Muscle of back (tissue), 11 donors: ENCODE results near the gene MAP4K1. TPM values are rescaled to one million over a fixed set of nuclear protein-coding genes. Genes with fewer than 3 reads are reported as not detected.
A peak's percentile ranks its signal among the peaks of the same experiment; 100 is the strongest.
"Not testable (repeated sequence)": the region's sequence is repeated elsewhere in the genome, so short reads cannot be mapped to it uniquely, and the experiment has no call there.

Source experiments
- DNase-seq, 3 donors: peaks; one replicate each; pipeline versions ENCODE4 v3.0.0 to v3.0.0-alpha.2; 2013
- polyA plus RNA-seq, 10 donors: library from polyadenylated mRNA; unstranded; fragments of 120-200 nt; gene quantifications; one replicate each; pipeline ENCODE4 v1.2.1, GENCODE V29; 2013; ENCODE audit not compliant: insufficient read length in 10 of 10

The MAP4K1 gene
- polyA plus RNA-seq, 10 donors: 2.7 to 19.2 (median 9.1) TPM

DNA sequence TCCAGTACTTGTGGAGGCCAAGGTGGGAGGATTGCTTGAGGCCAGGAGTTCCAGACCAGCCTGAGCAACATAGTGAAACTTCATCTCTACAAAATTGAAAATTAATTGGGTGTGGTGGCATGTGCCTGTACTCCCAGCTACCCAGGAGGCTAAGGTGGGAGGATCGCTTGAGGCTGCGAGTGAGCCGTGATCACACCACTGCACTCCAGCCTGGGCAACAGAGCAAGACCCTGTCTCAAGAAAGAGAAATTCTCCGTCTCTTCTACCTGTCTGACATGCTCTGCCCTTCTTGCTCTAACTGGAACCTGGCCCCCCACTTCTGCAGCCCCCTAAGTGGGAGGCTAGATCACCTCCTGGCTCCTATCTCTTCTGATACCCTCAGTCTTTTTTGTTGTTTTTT is 8.6 kb upstream of the MAP4K1 start:
- no peak for DNase-seq

DNA sequence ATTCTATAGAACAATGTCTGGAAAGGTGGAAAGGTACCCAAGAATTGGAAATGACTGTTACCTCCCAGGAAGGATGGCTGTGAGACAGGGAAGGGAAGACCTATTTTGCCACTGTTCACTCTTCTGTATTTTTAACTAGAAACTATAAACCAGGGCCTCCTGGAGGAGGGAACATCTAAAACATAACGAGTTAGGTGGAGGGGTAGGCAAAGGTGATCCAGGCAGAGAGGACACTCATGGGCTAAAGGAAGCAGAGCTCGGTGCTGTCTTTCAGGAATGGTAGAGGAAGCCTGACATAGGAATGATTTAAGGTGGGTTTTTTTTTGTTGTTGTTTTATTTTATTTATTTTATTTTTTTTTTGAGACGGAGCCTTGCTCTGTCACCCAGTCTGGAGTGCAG is 7.1 kb upstream of the MAP4K1 start:
- no peak for DNase-seq

DNA sequence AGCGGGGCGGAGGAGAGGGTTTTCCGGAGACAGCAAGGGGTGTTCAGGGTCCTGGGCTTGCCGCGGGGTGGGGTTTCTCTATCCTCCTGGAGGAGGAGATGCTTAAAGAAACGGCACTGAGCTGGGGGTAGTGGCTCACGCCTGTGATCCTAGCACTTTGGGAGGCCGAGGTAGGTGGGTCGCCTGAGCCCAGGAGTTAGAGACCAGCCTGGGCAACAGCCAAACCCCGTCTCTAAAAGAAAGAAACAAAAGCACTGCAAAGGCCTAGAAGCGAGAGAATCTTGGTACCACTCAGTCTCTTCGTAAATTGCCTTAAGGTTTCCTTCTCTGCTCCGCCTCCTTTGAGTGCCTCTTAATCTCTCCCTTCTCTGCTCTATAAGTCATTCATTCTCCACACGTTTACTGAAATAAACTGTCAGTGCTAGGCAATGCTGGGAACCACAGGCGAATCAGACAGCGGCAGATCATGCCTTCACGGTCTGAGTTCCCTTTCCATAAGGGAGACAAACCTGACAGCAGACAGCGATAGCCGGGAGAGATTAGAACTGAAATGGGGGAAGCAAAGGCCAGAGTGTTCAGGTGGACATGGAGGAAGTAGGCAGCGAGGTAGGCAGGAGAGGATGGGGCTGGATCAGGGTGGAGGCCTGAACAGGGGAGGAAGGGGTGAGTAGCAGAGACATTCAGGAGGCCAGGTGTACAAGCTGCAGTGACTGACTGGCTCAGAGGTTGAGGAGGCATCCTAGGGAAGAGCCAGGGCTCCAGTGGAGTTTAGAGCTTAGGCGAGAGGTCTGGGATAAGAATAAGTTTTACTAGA is 1.8 kb upstream of the MAP4K1 start:
- DNase-seq: no peak

DNA sequence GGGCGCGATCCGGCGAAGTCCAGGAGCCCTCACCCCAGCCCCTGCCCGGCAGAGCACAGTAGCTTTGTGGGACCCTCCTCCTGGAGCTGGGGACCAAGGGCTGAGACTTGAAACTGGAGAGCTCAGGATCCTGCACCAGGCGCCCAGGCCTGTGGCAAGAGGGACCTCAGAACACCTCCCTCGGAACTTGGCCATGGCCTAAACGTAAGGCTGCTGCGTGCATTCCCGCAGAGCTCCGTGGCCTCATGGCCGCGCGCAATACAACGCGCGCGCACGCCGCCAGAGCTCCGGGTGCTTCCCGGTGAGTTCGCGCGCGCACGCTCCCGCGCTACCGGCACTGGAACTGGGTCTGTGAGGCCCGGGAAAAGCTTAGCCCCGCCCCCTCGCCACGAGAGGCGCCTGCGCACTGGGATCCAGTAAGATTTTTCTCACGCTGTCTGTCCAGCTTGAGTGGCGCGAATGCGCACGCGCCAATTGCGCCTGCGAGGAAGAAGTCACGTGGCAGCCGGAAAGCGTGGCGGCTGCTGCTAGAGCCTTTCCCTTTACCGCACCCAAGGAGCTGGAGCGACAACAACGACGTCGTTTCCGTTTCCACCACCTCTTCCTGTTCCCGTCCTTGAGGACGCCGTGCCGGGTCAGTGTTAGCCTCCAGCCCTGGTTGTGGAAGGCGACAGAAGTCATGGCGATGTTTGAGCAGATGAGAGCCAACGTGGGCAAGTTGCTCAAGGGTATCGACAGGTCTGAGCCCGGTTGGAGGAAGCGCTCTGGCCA is 1.0 kb upstream of the MAP4K1 start, which contains the start of gene EIF3K:
TSS of gene EIF3K (plus strand) at position 599 of the 771 bp plus-strand sequence. CDS start at position 680, 81 bp downstream.
- DNase-seq: peak; percentile 99 to 100 (median 100)

DNA sequence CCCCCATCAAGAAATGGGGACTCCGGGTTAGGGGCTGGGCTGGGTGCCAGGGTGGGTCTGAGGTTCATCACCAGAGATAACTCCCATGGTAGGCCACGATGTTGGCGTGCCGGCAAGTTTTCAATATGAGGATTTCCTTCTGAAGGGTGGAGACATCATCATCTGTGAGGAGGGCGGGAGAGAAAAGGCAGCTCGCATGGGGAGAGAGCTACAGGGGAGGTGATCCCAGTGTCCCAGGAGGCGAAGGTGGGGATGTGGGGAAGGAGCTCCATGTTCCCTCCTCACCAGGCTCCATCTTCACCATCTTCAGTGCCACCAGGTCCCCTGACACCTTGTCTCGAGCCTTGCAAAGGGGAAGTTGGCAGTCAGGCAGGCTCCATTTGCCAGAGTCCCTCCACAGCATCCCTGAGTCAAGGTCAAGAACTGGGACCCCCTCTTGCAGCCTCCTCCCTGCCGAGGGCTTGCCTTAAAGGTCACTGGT is 430 bp downstream of the MAP4K1 start:
- no peak for DNase-seq

DNA sequence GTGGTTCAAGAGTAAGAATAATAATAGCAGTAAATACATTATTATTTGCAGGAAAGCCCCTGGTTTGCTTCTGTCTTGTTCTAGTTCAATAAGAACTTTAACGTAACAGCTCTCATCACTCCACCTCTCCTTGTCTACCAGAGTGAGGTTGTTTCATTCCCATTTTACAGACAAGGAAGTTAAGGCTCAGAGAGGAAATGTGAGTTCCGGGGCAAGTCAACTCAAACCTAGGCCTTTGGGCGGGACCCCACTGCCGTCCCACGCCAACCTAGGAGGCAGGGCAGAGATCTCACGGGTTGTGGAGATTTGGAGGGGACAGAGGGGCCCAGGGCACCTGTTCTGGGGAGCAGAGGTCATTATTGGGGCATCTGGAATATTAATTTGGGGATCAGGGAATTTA is 1.5 kb downstream of the MAP4K1 start:
- no peak for DNase-seq

DNA sequence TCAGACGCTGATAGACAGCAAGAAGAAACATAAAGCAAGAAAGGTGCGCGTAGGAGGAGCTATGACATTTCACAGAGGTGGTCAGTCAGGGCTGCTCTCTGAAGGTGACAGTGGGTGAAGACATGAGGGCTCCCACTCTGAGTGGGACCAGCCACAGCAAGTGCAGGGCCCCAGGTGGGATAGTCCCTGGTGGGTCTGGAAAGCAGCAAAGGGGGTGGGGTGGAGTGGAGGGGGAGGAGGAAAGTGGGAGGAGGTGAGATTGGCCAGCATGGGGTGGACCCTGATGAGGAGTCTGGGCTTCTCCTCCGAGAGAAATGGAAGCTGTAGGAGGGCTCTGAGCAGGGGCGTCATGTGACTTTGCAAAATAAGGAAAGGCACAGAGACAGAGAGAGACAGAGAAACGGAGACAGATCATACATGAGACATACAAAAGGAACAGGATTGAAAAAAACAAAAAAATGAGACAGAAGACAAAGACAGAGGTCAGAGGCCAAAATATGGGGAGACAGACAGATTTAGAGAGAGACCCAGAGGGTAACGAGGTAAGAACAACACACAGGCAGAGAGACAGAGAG is 2.7 kb downstream of the MAP4K1 start:
- no peak for DNase-seq

DNA sequence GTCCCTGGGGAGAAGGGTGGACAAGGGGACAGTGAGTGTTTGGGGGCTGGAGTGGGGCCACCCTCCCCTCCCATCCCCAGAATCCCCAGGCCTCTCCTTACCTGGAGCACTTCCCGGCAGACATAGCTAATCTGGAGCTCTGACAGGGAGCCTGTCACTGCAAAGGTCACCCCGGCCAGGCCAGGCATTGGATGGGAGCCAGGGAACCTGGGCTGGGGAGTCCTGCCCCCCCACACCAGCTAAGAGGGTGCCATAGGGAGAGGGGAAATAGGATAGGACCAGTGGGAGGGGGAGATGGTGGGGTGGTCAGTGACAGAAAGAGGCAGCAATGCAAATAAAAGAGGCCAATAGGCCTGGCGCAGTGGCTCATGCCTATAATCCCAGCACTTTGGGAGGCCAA is 3.5 kb downstream of the MAP4K1 start:
- DNase-seq: no peak

DNA sequence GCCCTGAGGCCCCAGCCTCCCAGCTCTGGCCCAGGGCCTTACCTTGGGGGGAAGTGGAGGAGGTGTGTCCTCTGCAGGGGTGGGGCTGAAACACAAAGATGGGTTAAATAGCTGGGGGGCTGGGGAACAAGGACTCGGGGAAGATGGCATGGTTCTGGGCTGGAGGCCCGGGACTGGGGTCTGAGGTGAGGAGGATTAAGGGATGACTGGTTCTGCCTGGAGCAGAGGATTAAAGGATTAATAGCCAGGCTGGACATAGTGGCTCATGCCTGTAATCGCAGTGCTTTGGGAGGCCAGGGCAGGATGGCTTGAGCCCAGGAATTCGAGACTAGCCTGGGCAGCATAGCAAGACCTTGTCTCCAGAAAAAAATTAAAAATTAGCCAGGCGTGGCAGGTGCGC is 11.6 kb downstream of the MAP4K1 start:
- DNase-seq: no peak

DNA sequence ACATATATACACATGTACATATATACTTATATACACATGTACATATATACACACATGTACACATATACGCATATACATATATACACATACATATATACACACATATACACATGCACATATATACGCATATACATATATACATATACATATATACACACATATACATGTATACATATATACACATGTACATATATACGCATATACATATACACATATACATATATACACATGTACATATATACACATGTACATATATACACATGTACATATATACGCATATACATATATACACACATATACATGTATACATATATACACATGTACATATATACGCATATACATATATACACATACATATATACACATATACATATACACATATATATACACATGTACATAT is 14.9 kb downstream of the MAP4K1 start:
- DNase-seq: not testable (repeated sequence)

DNA sequence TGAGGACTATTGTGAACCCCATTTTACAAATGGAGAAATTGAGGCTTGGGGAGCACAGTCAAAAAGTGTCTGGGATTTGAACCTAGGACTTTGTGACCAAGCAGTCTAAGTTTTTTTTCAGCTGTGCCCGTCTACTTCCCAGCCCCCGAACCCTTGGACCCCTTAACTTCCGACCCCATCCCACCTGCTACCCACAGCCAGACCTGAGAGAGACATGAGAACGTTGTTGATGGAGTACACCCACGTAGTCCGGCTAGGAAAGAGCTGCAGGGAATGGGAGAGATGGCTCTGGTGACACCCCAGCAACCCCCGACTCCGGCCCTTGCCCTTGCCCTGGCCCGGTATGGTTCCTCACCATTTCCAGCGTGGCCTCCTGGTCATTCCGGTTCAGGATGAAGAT is 18.0 kb downstream of the MAP4K1 start:
- no peak for DNase-seq

DNA sequence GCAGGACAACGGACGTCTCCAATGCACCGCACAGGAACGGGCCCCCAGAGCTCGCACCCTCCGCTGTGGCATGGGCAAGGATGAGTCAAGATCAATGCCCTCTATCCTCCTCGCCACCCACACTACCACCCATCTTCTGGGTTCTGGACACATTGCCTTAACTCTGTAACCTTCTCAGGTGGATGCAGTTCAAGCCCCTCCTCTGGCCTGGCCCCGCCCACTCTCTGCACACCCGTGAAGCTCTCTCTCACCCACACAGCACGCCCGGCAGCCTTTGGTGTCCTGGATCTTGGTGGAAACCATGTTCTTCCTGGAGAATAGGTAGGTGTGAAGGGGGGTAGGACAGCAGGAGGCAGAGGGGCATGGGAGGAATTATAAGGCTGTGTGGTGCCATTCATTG is 20.7 kb downstream of the MAP4K1 start:
- DNase-seq: no peak

DNA sequence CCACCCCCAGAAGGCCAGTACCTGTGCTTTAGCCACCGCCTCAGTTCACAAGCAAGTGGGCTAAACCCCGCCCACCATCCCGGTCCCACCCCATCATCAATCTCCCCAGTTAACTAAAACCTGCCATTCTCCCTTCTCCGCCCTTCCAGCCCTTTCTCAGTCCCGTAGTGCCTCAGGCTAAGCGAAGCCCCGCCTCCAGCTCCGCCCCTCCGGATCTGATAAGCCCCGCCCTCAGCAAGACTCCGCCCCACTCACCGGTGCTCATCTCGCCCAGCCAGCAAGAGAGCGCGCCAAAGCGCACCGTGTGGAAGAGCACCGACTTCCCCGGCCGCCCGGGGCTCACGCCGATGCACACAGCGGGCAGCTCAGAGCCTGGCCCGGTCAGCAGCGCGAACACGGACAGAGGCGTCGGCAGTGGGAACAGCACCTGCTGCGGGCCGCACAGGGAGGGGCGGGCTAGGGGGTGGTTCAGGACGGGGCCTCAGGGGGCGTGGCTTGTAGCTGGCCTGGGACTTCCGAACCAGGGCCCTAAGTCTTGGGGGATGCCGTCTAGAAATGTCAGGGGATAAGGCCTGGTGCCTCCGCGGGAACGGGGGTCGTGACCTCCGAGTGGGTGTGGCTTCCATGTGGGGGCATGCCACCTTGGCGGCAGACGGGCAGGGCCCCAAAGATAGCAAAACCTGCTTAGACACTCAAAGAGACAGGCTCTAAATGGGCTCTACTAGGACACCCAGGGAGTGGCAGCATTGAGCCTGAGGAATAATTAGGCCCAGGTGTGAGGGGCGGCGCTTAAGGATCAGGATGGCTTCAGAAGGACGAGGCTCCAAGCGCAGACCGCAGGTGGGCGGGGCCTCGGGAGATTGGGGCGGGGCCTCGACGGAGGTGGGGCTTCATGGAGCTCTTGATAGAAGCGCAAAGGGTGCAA is 21.4 kb downstream of the MAP4K1 start:
- peak; percentile 29 to 46 (median 33) for DNase-seq

DNA sequence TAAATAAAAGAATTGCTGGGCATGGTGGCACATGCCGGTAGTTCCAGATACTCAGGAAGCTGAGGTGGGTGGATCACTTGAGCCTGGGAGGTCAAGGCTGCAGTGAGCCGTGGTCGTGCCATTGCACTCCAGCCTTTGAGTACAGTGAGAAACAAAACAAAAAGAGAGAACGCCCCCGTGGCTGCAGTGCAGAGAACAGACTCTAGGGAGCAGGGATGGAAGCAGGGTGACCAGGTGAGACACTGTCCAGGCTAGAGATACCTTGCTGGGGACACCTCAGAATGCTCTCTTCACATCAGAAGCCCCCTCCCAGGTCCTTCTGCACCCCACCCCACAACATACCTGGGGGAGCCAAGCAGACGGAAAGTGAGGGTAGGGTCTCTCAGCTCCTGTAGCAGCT is 24.8 kb downstream of the MAP4K1 start:
- no peak for DNase-seq

DNA sequence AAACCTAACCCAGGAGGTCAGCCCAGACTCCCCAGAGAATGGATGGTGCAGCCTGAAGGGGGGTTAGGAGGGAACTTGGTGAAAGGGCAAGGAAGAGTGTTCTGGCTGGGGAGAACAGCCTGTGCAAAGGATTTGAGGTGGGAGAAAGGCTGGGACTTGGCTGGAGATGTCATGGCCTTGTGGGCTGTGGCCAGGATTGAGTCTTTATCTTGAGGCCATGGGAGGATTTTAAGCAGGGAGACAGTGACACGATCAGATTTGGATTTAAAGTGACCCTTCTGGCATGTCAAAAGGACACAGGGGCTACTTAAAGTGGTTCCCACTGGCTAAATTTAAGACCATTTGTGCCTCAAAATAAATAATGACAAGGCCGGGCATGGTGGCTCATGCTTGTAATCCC is 29.7 kb downstream of the MAP4K1 start:
- no peak for DNase-seq

DNA sequence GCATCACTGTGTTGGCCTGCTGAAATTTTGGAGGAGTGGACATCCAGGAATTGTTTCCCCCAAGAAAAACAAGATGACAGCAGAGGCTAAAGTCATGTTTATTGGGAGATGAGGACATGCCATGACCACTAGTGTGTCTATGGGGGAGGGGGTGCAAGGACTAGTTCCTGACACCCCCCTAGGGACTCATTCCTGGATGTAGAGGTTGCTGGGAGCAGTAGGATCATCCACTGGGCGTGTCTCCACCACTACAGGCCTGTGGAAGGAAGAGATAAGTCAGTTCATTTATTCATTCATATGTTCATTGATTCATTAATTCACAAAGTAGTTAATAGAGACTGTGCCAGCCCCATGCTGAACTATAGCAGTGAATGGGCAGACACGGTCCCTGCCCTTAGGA is 30.2 kb downstream of the MAP4K1 start:
- DNase-seq: no peak

DNA sequence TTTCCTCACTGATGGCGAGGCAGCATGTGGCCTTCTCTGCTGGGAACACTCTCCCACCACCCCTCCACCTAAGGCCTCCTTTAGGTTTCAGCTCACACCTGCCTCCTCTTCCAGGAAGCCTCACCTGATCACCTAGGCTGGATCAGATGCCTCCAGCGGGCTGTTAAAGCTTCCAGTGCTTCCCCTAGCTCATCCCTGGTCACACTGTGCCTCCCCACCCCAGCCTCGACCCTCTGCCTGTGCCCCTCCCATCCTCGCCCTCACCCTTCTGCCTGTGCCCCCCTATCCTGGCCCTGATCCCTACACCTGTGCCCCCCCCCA is 33.8 kb downstream of the MAP4K1 start:
- DNase-seq: no peak

DNA sequence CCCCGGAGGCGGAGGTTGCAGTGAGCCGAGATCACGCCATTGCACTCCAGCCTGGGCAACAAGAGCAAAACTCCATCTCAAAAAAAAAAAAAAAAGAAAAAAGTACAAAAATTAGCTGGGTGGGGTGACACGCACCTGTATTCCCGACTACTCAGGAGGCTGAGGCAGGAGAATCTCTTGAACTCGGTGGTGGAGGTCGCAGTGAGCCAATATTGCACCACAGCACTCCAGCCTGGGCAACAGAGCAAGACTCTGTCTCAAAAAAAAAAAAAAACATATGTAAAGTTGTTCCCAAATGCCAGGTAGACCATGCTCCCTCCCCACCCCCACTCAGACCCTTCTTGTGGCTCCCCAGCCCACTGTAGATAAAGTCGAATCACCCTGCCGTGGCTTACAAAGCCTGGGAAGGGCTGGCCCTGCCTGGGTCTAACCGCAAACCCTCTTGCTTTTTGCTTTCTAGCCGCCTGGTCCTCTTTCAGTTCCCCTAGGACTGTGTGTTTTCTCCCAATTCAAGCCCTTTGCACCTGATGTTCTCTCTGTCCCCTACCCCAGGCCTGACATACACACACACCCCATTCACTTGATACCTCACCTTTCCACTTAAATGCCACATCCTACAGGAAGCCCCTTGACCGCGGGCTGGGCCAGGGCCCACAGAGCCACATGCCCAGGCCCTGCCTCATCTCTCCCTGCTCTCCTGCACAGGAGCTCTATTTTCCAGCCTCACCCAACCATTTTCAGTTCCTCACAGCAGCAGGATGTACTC is 34.4 kb downstream of the MAP4K1 start:
- DNase-seq: no peak

DNA sequence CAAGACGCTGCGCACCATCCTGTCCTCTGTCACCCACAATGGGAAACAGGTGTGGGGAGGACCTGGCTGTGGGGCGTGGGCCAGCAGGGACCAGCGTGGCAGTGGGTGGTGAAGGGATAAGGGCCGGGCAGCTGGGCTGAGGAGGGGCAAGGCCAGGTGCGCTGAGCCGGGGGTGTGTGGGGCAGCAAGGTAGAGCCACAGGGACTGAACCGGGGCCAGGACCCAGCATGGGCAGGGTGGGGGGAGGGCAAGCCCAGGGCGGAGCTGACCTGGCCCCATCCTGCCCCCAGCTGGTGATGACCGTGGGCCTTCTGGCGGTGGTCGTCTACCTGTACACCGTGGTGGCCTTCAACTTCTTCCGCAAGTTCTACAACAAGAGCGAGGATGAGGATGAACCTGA is 37.7 kb downstream of the MAP4K1 start:
- DNase-seq: no peak

DNA sequence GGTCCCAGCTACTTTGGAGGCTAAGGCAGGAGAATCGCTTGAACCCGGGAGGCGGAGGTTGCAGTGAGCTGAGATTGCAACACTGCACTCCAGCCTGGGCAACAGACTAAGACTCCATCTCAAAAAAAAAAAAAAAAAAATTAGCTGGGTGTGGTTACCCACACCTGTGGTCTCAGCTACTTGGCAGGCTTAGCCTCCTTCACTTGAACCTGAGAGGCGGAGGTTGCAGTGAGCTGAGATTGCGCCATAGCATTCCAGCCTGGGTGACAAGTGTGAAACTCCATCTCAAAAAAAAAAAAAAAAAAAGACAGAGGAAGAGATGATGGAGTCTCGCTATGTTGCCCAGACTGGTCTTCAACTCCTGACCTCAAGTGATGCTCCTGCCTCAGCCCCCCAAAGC is 38.4 kb downstream of the MAP4K1 start:
- not testable (repeated sequence) for DNase-seq

DNA sequence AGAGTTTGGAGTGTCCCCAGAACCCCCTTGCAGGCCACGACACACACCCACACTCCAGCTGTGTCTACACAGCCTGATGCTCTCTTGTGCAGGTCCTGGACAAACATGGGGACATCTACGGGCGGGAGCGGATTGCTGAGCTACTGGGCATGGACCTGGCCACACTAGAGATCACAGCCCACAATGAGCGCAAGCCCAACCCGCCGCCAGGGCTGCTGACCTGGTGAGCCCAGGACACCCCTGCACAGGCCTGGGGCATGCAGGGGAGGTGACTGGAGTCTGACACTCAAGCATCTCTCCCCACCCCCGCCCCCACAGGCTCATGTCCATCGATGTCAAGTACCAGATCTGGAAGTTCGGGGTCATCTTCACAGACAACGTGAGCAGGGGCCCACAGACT is 39.9 kb downstream of the MAP4K1 start:
- no peak for DNase-seq
